Inferior parietal cortex (tissue), 1 donor: ENCODE data around the gene SLC26A9.

ENCODE experiments used
- DNase-seq: peaks from one replicate; pipeline ENCODE4 v3.0.0-alpha.2; 2016; ENCODE audit errors: extremely low spot score

The SLC26A9 gene

GRCh38 chr1:205947024-205947423 lies 3.8 kb upstream of the SLC26A9 start:
- no peak for DNase-seq

DNA sequence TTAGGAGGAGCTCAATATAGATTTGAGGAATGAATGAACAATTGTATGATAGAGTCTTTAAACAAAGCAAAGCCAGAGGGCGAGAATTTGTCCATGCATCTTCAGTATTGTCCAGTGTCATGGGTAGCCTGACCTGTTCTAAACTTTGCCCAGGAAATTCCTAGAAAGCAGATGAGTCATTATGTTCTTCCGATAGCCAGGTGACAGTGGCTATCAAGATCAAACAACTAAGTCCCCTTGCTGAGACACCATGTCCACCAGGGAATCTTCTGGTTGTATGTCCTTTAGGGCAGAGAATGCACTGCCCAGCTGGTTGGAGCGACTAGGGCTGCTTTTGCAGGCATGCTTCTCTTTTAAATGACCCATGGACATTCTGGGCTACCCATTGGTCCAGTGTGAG lies 1.8 kb upstream of the SLC26A9 start:
- no peak for DNase-seq

GRCh38 chr1:205944525-205944924 lies 1.3 kb upstream of the SLC26A9 start:
- DNase-seq: no peak

- no peak for DNase-seq
These were observed 561 bp downstream of the SLC26A9 start for GRCh38 chr1:205942631-205943159.

- DNase-seq: no peak
These were observed 2.5 kb downstream of the SLC26A9 start for GRCh38 chr1:205940710-205941109.

DNA sequence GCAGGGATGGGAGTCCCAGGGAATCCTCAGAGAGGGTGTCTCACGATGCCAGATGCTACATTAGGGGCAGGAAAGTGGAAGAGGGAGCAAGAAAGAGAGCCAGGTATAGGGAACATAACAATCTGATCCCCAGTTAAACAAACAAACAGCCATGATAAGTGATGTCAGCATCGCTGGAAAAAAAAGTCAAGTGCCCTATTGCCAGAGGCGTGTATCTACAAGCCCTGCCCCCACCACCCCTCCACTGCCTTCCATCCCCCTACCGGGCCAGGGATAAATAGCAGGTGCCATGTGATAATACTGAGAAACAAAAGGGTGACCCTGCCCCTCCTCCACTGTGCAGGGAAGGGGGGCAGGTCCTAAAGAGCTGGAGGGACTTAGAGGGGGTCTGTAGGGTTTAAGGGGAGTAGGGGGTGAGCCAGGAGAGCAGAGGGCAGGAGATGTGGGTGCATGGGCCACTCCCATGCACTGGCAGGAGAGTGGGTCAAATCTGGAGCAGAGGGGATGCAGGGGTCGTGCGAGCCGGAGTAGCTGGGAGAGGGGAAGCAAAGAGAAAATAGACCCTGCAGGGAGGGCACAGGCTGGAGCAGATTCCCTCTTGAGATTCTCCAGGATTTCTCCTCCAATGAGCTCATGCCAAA lies 3.4 kb downstream of the SLC26A9 start:
- DNase-seq: no peak

DNA sequence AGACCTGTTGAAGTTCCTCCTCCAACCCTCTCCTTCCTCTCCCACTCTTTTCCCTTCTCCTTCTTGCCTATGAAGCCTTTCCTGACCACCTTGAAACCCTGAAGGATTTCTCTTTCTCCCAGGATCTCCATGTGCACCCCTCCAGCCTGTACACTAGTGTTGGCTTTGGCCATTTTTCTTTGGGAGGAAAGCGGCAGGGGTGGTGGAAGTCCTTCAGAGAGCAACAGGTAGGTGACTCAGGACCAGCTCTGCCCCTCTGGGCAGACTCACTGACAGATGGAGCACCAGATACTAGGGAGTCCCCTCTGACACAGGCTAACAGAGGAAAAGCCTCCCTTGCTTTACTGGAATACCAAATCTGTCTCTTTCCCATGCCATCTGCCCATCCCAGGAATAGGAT lies 4.6 kb downstream of the SLC26A9 start:
- DNase-seq: no peak

GRCh38 chr1:205936846-205937586 lies 6.2 kb downstream of the SLC26A9 start:
- DNase-seq: no peak

GRCh38 chr1:205936311-205936710 lies 6.9 kb downstream of the SLC26A9 start:
- no peak for DNase-seq

DNA sequence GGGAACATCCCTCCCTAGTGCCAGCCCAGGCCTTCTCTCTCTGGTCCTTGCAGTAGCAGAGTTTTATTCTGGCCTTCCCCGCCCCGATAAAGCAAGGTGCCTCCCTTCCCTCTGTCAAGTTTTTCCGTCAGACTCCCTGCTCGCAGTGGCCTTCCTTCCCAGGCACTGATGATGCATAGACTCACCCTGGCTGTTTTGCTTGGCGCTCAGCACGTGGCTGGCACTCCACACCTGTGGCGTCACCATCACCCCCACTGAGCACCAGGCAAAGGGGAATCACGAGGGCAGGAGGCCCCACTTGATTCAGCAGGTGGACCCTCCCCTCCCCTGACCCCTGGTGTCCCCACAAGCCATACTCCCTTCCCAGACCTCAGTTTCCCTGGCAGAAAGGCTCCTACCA lies 7.4 kb downstream of the SLC26A9 start:
- no peak for DNase-seq

- no peak for DNase-seq
These were observed 8.5 kb downstream of the SLC26A9 start for GRCh38 chr1:205934788-205935187.

- DNase-seq: no peak
These were observed 9.3 kb downstream of the SLC26A9 start for GRCh38 chr1:205933671-205934618.

GRCh38 chr1:205932776-205933175 lies 10.5 kb downstream of the SLC26A9 start:
- no peak for DNase-seq

GRCh38 chr1:205930799-205931281 lies 12.4 kb downstream of the SLC26A9 start:
- peak; percentile 54 for DNase-seq

- no peak for DNase-seq
These were observed 13.1 kb downstream of the SLC26A9 start for GRCh38 chr1:205930195-205930577.

DNA sequence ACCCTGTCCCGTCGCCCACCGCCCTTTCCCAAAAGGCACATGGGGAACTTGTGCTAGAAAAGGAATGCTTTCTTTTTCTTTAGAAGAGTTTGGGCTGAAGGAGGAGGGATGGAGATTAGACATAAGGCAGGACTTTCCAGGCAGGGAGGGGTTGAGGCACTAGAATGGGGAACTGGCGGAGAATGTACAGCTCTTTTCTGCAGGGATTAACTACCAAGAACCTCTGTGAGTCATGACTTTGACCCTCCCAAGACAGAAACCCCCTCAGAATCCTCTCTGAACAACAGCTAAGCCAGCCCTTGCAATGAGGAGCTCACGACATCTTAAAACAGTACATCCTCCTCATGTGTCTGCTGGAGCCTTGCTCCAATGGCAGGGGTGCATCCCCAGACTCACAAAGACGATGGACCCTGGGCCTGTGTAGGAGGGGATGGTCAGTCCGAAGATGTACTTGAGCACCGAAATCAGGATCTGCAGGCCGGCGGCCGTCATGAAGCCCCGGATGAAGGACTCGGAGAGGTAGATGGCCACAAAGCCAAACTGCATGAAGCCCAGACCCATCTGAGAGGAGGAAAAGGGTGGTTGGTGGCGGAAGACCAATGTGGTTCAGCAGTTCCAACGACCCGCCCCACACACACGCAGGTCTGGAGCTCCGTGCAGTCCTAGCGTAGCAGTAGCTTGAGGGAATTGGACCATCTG lies 13.6 kb downstream of the SLC26A9 start:
- no peak for DNase-seq

GRCh38 chr1:205928317-205928716 lies 14.9 kb downstream of the SLC26A9 start:
- DNase-seq: peak; percentile 91

- DNase-seq: no peak
These were observed 15.6 kb downstream of the SLC26A9 start for GRCh38 chr1:205927676-205928075.

- DNase-seq: no peak
These were observed 16.0 kb downstream of the SLC26A9 start for GRCh38 chr1:205927247-205927646.

GRCh38 chr1:205926636-205927035 lies 16.6 kb downstream of the SLC26A9 start:
- no peak for DNase-seq

GRCh38 chr1:205926213-205926612 lies 17.0 kb downstream of the SLC26A9 start:
- no peak for DNase-seq
